ENCODE data around the gene FGGY.

The FGGY gene

DNA sequence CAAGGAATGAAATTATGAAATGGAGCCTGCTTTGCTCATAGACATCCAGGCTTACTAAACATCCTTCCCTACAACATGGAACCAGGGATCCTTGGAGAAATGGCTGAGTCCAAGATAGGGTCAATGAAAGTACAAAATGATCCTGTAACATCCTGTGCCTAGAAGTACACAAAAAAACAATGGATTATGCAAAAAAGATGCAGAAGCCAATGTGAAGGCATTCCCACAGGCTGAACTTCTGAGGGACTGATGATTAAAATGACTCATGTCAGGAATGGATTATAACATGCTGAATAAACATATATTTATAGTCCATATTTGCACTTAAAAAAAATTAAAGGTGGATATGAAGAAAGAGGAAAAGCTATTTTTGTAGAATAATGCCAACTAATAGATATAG is 507.4 kb downstream of the FGGY start:
- Histone ChIP-seq H3K27me3 (ENCODE audit: low read length) (no peaks in the 10 kb centered on the region), H2AFZ (ENCODE audit: low read depth, low read length, severe bottlenecking) (no peak overlapping the region), H3K9me3 (ENCODE audit: insufficient read depth, low read length) (no peaks in the 10 kb centered on the region), H3K79me2 (ENCODE audit: insufficient read depth, low read length) (no peaks in the 10 kb centered on the region), H3F3A (ENCODE audit: insufficient read depth) (no peaks in the 10 kb centered on the region), H3K27ac (ENCODE audit: low read depth, low read length) (no peak overlapping the region), H4K20me1 (ENCODE audit: low read depth, low read length) (no peaks in the 10 kb centered on the region), H3K9me2 (replicated peaks; ENCODE audit: insufficient read depth, low read length) (no peaks in the 10 kb centered on the region), H3K9ac (ENCODE audit: low read length) (no peak overlapping the region), H3K36me3 (ENCODE audit: low read length) (no peaks in the 10 kb centered on the region), H3K4me2 (ENCODE audit: low read depth, low read length, poor library complexity, severe bottlenecking) (no peak overlapping the region), H3K4me3 (ENCODE audit: insufficient read depth, low read length, poor library complexity, severe bottlenecking) (no peak overlapping the region)
- TF ChIP-seq, protein P1, sequence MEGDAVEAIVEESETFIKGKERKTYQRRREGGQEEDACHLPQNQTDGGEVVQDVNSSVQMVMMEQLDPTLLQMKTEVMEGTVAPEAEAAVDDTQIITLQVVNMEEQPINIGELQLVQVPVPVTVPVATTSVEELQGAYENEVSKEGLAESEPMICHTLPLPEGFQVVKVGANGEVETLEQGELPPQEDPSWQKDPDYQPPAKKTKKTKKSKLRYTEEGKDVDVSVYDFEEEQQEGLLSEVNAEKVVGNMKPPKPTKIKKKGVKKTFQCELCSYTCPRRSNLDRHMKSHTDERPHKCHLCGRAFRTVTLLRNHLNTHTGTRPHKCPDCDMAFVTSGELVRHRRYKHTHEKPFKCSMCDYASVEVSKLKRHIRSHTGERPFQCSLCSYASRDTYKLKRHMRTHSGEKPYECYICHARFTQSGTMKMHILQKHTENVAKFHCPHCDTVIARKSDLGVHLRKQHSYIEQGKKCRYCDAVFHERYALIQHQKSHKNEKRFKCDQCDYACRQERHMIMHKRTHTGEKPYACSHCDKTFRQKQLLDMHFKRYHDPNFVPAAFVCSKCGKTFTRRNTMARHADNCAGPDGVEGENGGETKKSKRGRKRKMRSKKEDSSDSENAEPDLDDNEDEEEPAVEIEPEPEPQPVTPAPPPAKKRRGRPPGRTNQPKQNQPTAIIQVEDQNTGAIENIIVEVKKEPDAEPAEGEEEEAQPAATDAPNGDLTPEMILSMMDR (IDR thresholded peaks at IDR 0.05; ENCODE audit: insufficient read depth, low read length, poor library complexity, severe bottlenecking) = no peak
- no peak for TF ChIP-seq EZH2phosphoT487 (conservative IDR thresholded peaks at IDR 0.05; ENCODE audit: low read length)

- H3K79me2 ChIP-seq (ENCODE audit: insufficient read depth, low read length) = no peaks in the 10 kb centered on the region
- TF ChIP-seq, protein P1 (IDR thresholded peaks at IDR 0.05; ENCODE audit: insufficient read depth, low read length, poor library complexity, severe bottlenecking) = no peak
- TF ChIP-seq EZH2phosphoT487 (conservative IDR thresholded peaks at IDR 0.05; ENCODE audit: low read length) = no peak
- H4K20me1 ChIP-seq (ENCODE audit: low read depth, low read length) = no peaks in the 10 kb centered on the region
- H3K27me3 ChIP-seq (ENCODE audit: low read length) = no peaks in the 10 kb centered on the region
- H3K27ac ChIP-seq (ENCODE audit: low read depth, low read length) = no peak overlapping the region
- H3F3A ChIP-seq (ENCODE audit: insufficient read depth) = no peaks in the 10 kb centered on the region
- no peak overlapping the region for H3K4me2 ChIP-seq (ENCODE audit: low read depth, low read length, poor library complexity, severe bottlenecking)
- no peak overlapping the region for H3K4me3 ChIP-seq (ENCODE audit: insufficient read depth, low read length, poor library complexity, severe bottlenecking)
- H3K9me2 ChIP-seq (replicated peaks; ENCODE audit: insufficient read depth, low read length) = no peaks in the 10 kb centered on the region
- H3K9me3 ChIP-seq (ENCODE audit: insufficient read depth, low read length) = no peaks in the 10 kb centered on the region
- no peaks in the 10 kb centered on the region for H3K36me3 ChIP-seq (ENCODE audit: low read length)
- no peak overlapping the region for H3K9ac ChIP-seq (ENCODE audit: low read length)
- H2AFZ ChIP-seq (ENCODE audit: low read depth, low read length, severe bottlenecking) = no peak overlapping the region
Observed at GRCh38 chr1:59805554-59805953, 508.7 kb downstream of the FGGY start.
